Activated T-helper 2 cell treated with anti-CD3 and anti-CD28 coated beads, Interferon-gamma antibody, Interleukin-2, Interleukin-4, amounts not matched to agents 10 μg/mL and 5 μg/mL and 100 μg/mL, durations not matched to agents 14 hours and 24 hours and 36 hours (primary cell): ENCODE results near the gene TLK1. TPM values are rescaled to one million over a fixed set of nuclear protein-coding genes. Genes with fewer than 3 reads are reported as not detected.

Experiments used
- DNase-seq: peaks from one replicate; pipeline ENCODE4 v3.0.0; 2021; ENCODE audit warnings: low spot score
- H3K27ac Mint-ChIP-seq: one replicate; pipeline ENCODE4 v1.8.0; 2021; ENCODE audit warnings: mixed read lengths
- H3K27me3 Mint-ChIP-seq: one replicate; pipeline ENCODE4 v1.8.0; 2021; ENCODE audit warnings: low read depth, mixed read lengths
- H3K36me3 Mint-ChIP-seq: one replicate; pipeline ENCODE4 v1.8.0; 2021; ENCODE audit warnings: low read depth, mixed read lengths
- H3K4me1 Mint-ChIP-seq: one replicate; pipeline ENCODE4 v1.8.0; 2021; ENCODE audit warnings: low read depth, mixed read lengths
- H3K4me3 Mint-ChIP-seq: one replicate; pipeline ENCODE4 v1.8.0; 2021; ENCODE audit warnings: low read depth, mild to moderate bottlenecking, moderate library complexity, mixed read lengths
- H3K9me3 Mint-ChIP-seq: one replicate; pipeline ENCODE4 v1.8.0; 2021; ENCODE audit warnings: mixed read lengths
- intact Hi-C: fragments of 100-400 bp; cut with micrococcal nuclease; formaldehyde crosslinking; loops from one replicate; pipeline ENCODE4 v1.15.1; 2023
- total RNA-seq: library from RNA; stranded (reverse); gene quantifications from 2 replicates; pipeline ENCODE4 v1.2.3, GENCODE V29; 2022

The TLK1 gene
- 81.7 and 86.1 TPM in 2 replicates for total RNA-seq

GRCh38 chr2:171160119-171160955, at the start of gene TLK1:
TLK1 (minus strand) TSS chr2:171160893; CDS start chr2:171160428, 465 bp downstream.
- Mint-ChIP-seq H3K4me1 (peaks cover 60% of the 10 kb centered on the region), H3K27me3 (no peaks in the 10 kb centered on the region), H3K27ac (peak within 1 kb of the TSS; percentile 95), H3K36me3 (peaks cover 5% of the 10 kb centered on the region), H3K9me3 (no peaks in the 10 kb centered on the region), H3K4me3 (peak within 1 kb of the TSS; percentile 98)
- DNase-seq = peak; percentile 75
- intact Hi-C loops = loop anchor here (1.0 to 5.0 kb wide), 3 partner anchors 87 to 274 kb away; partner anchors contain the start of genes DCAF17 and GORASP2

GRCh38 chr2:171210216-171210863, 49.6 kb upstream of the TLK1 start:
- H3K36me3 Mint-ChIP-seq = no peaks in the 10 kb centered on the region
- peaks cover 14% of the 10 kb centered on the region for H3K9me3 Mint-ChIP-seq
- H3K27ac Mint-ChIP-seq = peak overlapping the region; percentile 75
- DNase-seq = no peak
- H3K4me3 Mint-ChIP-seq = peak overlapping the region; percentile 1
- no peaks in the 10 kb centered on the region for H3K27me3 Mint-ChIP-seq
- H3K4me1 Mint-ChIP-seq = peaks cover 38% of the 10 kb centered on the region
- intact Hi-C loops = loop anchor here (2.0 kb wide), 1 partner anchor 48 kb away; no protein-coding TSS in a partner anchor

GRCh38 chr2:171208657-171209056, 48.0 kb upstream of the TLK1 start:
- no peak for DNase-seq
- Mint-ChIP-seq H3K27me3 (no peaks in the 10 kb centered on the region), H3K36me3 (no peaks in the 10 kb centered on the region), H3K9me3 (peaks cover 14% of the 10 kb centered on the region), H3K27ac (no peak overlapping the region), H3K4me1 (peaks cover 35% of the 10 kb centered on the region), H3K4me3 (no peak overlapping the region)
- intact Hi-C loops = no loop called here

- intact Hi-C loops = no loop called here
- H3K9me3 Mint-ChIP-seq = peaks cover 14% of the 10 kb centered on the region
- peaks cover 29% of the 10 kb centered on the region for H3K4me1 Mint-ChIP-seq
- no peak overlapping the region for H3K27ac Mint-ChIP-seq
- no peaks in the 10 kb centered on the region for H3K27me3 Mint-ChIP-seq
- H3K36me3 Mint-ChIP-seq = no peaks in the 10 kb centered on the region
- no peak for DNase-seq
- no peak overlapping the region for H3K4me3 Mint-ChIP-seq
These were observed 45.9 kb upstream of the TLK1 start for GRCh38 chr2:171206422-171207115.

GRCh38 chr2:171205551-171205950, 44.9 kb upstream of the TLK1 start:
- Mint-ChIP-seq H3K4me3 (no peak overlapping the region), H3K36me3 (no peaks in the 10 kb centered on the region), H3K27me3 (no peaks in the 10 kb centered on the region), H3K9me3 (peaks cover 14% of the 10 kb centered on the region), H3K27ac (no peak overlapping the region), H3K4me1 (peaks cover 20% of the 10 kb centered on the region)
- DNase-seq = no peak
- intact Hi-C loops = no loop called here

- Mint-ChIP-seq H3K9me3 (peaks cover 7% of the 10 kb centered on the region), H3K27ac (no peak overlapping the region), H3K4me3 (no peak overlapping the region), H3K27me3 (peaks cover 3% of the 10 kb centered on the region), H3K4me1 (peaks cover 2% of the 10 kb centered on the region), H3K36me3 (no peaks in the 10 kb centered on the region)
- no peak for DNase-seq
- intact Hi-C loops = no loop called here
These were observed 41.1 kb upstream of the TLK1 start for GRCh38 chr2:171201767-171202166.

- peaks cover 2% of the 10 kb centered on the region for H3K4me1 Mint-ChIP-seq
- H3K4me3 Mint-ChIP-seq = no peak overlapping the region
- no peak for DNase-seq
- H3K36me3 Mint-ChIP-seq = no peaks in the 10 kb centered on the region
- H3K27ac Mint-ChIP-seq = no peak overlapping the region
- peaks cover 3% of the 10 kb centered on the region for H3K9me3 Mint-ChIP-seq
- peaks cover 3% of the 10 kb centered on the region for H3K27me3 Mint-ChIP-seq
- intact Hi-C loops = no loop called here
These were observed 40.6 kb upstream of the TLK1 start for GRCh38 chr2:171201271-171201670.

GRCh38 chr2:171200469-171200868, 39.8 kb upstream of the TLK1 start:
- no peak overlapping the region for H3K4me3 Mint-ChIP-seq
- no peak for DNase-seq
- H3K27me3 Mint-ChIP-seq = peaks cover 3% of the 10 kb centered on the region
- peaks cover 2% of the 10 kb centered on the region for H3K4me1 Mint-ChIP-seq
- no peaks in the 10 kb centered on the region for H3K36me3 Mint-ChIP-seq
- intact Hi-C loops = no loop called here
- no peak overlapping the region for H3K27ac Mint-ChIP-seq
- no peaks in the 10 kb centered on the region for H3K9me3 Mint-ChIP-seq

- intact Hi-C loops = no loop called here
- Mint-ChIP-seq H3K27ac (no peak overlapping the region), H3K36me3 (peaks cover 2% of the 10 kb centered on the region), H3K4me3 (no peak overlapping the region), H3K9me3 (no peaks in the 10 kb centered on the region), H3K4me1 (peaks cover 2% of the 10 kb centered on the region), H3K27me3 (peaks cover 1% of the 10 kb centered on the region)
- DNase-seq = no peak
These were observed 30.3 kb upstream of the TLK1 start for GRCh38 chr2:171191021-171191420.

- Mint-ChIP-seq H3K4me1 (peaks cover 2% of the 10 kb centered on the region), H3K27me3 (peaks cover 3% of the 10 kb centered on the region), H3K4me3 (no peak overlapping the region), H3K27ac (no peak overlapping the region), H3K9me3 (no peaks in the 10 kb centered on the region), H3K36me3 (peaks cover 2% of the 10 kb centered on the region)
- DNase-seq = no peak
- intact Hi-C loops = no loop called here
These were observed 27.1 kb upstream of the TLK1 start for GRCh38 chr2:171187819-171188218.

GRCh38 chr2:171187177-171187576, 26.5 kb upstream of the TLK1 start:
- DNase-seq = no peak
- H3K4me1 Mint-ChIP-seq = peaks cover 2% of the 10 kb centered on the region

GRCh38 chr2:171185941-171186340, 25.2 kb upstream of the TLK1 start:
- Mint-ChIP-seq H3K27me3 (peaks cover 7% of the 10 kb centered on the region), H3K4me1 (peaks cover 6% of the 10 kb centered on the region), H3K36me3 (peaks cover 2% of the 10 kb centered on the region), H3K9me3 (no peaks in the 10 kb centered on the region), H3K4me3 (no peak overlapping the region), H3K27ac (no peak overlapping the region)
- no peak for DNase-seq
- intact Hi-C loops = no loop called here

More at GRCh38 chr2:171187177-171187576, 26.5 kb upstream of the TLK1 start:
- Mint-ChIP-seq H3K27me3 (peaks cover 3% of the 10 kb centered on the region), H3K36me3 (peaks cover 2% of the 10 kb centered on the region), H3K27ac (no peak overlapping the region), H3K4me3 (no peak overlapping the region), H3K9me3 (no peaks in the 10 kb centered on the region)
- intact Hi-C loops = no loop called here
